Measurements from ENCODE around the gene DMXL2. TPM values are rescaled to one million over a fixed set of nuclear protein-coding genes. Genes with fewer than 3 reads are reported as not detected.

DMXL2 gene
- total RNA-seq, 2 donors from 2014 or later = 10.0 to 22.2 TPM

DNA sequence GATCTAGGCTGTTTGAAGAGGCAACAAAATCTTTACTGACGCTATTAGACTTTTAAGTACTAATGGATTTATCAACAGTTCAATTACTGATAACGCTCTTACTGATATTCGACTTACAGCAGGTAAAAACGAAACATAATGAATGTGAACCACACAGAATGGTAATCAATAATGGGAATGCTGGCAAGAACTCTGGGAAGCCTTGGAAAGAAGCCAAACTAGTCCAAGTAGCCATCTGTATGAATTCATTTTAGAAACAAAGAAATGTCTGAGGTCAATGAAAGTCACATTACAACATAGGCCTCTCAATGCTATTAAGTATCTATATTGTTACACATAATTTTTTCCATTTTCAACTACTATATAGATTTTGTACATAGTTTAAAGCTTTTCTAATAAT lies 130.0 kb downstream of the DMXL2 start:
- H3K9me3 ChIP-seq = peaks cover 0 to 2% of the 10 kb centered on the region in 2 donors
- no peaks in the 10 kb centered on the region for H3K4me1 ChIP-seq
- H3K36me3 ChIP-seq = peaks cover 14% of the 10 kb centered on the region
- H3K27ac ChIP-seq = no peak overlapping the region
- no peak for DNase-seq (ENCODE audit: low spot score)
- no peaks in the 10 kb centered on the region for H3K27me3 ChIP-seq
- no peak for TF ChIP-seq CTCF (IDR thresholded peaks at IDR 0.05)
- H3K4me3 ChIP-seq = no peak overlapping the region

DNA sequence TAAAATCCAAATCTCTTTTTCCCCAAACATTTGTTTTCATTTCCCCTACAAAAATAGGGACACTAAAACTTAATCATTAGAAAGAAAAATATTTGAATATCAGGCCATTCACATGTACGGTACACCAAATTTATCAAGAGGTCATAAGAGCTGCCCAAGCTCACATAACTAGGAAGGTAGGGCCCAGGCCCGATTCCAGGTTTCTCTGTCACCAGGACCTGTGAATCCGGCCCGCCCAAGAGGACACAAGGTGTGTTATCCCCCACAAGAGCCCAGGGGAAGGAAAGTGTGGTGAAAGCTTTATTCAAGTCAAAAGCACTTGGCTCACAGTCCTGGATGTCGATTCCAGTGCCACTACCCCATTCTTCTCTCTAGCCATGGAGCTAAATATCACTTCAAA lies 130.6 kb downstream of the DMXL2 start:
- peaks cover 0 to 8% of the 10 kb centered on the region in 2 donors for H3K9me3 ChIP-seq
- TF ChIP-seq CTCF (IDR thresholded peaks at IDR 0.05) = no peak
- no peaks in the 10 kb centered on the region for H3K4me1 ChIP-seq
- DNase-seq (ENCODE audit: low spot score) = no peak
- H3K4me3 ChIP-seq = no peak overlapping the region
- H3K27ac ChIP-seq = no peak overlapping the region
- peaks cover 20% of the 10 kb centered on the region for H3K36me3 ChIP-seq
- no peaks in the 10 kb centered on the region for H3K27me3 ChIP-seq

DNA sequence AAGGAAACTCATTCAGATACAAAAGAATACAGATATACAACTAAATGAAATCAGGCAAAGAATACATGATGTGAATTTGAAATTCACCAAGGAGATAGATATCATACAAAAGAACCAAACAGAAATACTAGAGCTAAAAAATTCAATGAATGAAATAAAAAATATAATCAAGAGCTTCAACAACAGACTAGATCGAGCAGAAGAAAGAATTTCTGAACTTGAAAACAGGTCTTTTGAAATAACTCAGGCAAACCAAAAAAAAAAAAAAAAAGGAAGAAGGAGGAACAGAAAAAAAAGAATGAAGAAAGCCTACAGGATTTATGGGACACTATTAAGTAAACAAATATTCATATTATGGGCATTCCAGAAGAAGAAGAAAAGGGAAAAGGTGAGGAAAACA lies 137.8 kb downstream of the DMXL2 start:
- DNase-seq (ENCODE audit: low spot score) = no peak
- TF ChIP-seq CTCF (IDR thresholded peaks at IDR 0.05) = no peak
- no peaks in the 10 kb centered on the region for H3K4me1 ChIP-seq
- H3K36me3 ChIP-seq = peaks cover 35% of the 10 kb centered on the region
- H3K27ac ChIP-seq = no peak overlapping the region
- H3K4me3 ChIP-seq = no peak overlapping the region
- peaks cover 8 to 41% of the 10 kb centered on the region in 2 donors for H3K9me3 ChIP-seq
- no peaks in the 10 kb centered on the region for H3K27me3 ChIP-seq

- Histone ChIP-seq H3K9me3 (peaks cover 8 to 41% of the 10 kb centered on the region in 2 donors), H3K4me1 (no peaks in the 10 kb centered on the region), H3K36me3 (peaks cover 35% of the 10 kb centered on the region), H3K27me3 (no peaks in the 10 kb centered on the region), H3K27ac (no peak overlapping the region), H3K4me3 (no peak overlapping the region)
- TF ChIP-seq CTCF (IDR thresholded peaks at IDR 0.05) = no peak
- no peak for DNase-seq (ENCODE audit: low spot score)
Measured at GRCh38 chr15:51483985-51484384, 138.6 kb downstream of the DMXL2 start.

DNA sequence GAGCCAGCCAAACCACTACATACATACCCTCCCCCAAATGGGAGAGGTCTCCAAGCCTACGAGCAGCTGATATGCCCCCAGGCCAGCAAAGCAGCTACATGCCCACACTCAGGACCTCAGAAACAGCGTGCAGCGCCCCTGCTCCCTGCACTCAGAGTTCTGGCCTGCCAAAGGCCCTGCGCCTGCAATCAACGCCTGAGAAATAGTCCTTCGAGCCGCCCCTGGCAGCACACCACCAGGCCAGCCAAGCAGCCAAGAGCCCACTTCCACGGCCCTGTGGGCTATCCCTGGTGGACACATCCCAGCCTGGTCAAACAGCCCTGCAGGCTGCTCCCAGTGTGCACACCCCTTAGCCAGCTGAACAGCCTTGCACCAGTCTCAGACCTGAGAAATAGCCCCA lies 139.1 kb downstream of the DMXL2 start:
- H3K27ac ChIP-seq = no peak overlapping the region
- no peak for DNase-seq (ENCODE audit: low spot score)
- no peak overlapping the region for H3K4me3 ChIP-seq
- peaks cover 8 to 41% of the 10 kb centered on the region in 2 donors for H3K9me3 ChIP-seq
- TF ChIP-seq CTCF (IDR thresholded peaks at IDR 0.05) = no peak
- no peaks in the 10 kb centered on the region for H3K4me1 ChIP-seq
- no peaks in the 10 kb centered on the region for H3K27me3 ChIP-seq
- peaks cover 31% of the 10 kb centered on the region for H3K36me3 ChIP-seq

- H3K9me3 ChIP-seq = no peaks in the 10 kb centered on the region
- TF ChIP-seq CTCF (IDR thresholded peaks at IDR 0.05) = no peak
- H3K4me3 ChIP-seq = no peak overlapping the region
- peaks cover 6% of the 10 kb centered on the region for H3K36me3 ChIP-seq
- DNase-seq (ENCODE audit: low spot score) = no peak
- no peaks in the 10 kb centered on the region for H3K4me1 ChIP-seq
- H3K27me3 ChIP-seq = no peaks in the 10 kb centered on the region
- no peak overlapping the region for H3K27ac ChIP-seq
Measured at GRCh38 chr15:51475736-51476135, 146.8 kb downstream of the DMXL2 start.
